Ovary (tissue), 10 donors: ENCODE data around the gene THEMIS2. TPM values are rescaled to one million over a fixed set of nuclear protein-coding genes. Genes with fewer than 3 reads are reported as not detected.
"Not testable (repeated sequence)": the region's sequence is repeated elsewhere in the genome, so short reads cannot be mapped to it uniquely, and the experiment has no call there.

Experiments used
- DNase-seq, 5 donors: peaks; one replicate each; pipeline ENCODE4 v3.0.0-alpha.2; 2019 to 2020
- H3K27ac ChIP-seq, 2 donors: fragments of 200-600 bp; one replicate each; pipeline versions ENCODE4 v1.5.1 to v1.8.0; 2019 to 2022
- H3K27me3 ChIP-seq: fragments of 200-600 bp; one replicate; pipeline ENCODE4 v1.8.0; 2022
- H3K36me3 ChIP-seq: fragments of 200-600 bp; sonication (generic); one replicate; pipeline ENCODE4 v1.5.1; 2019
- H3K4me1 ChIP-seq: one replicate; pipeline ENCODE4 v1.8.1; 2013; ENCODE audit warnings: mild to moderate bottlenecking, moderate library complexity; ENCODE audit not compliant: insufficient read depth
- H3K4me3 ChIP-seq: fragments of 200-600 bp; sonication (generic); one replicate; pipeline ENCODE4 v1.5.1; 2017
- H3K9me3 ChIP-seq, 2 donors: fragments of 200-600 bp in 1 of 2; sonication (generic) in 1 of 2; one replicate each; pipeline versions ENCODE4 v1.5.1 to v1.8.1; 2013 to 2019; ENCODE audit warnings: mild to moderate bottlenecking in 1 of 2, moderate library complexity in 1 of 2
- EP300 ChIP-seq: sonication (generic); formaldehyde crosslinking; IDR thresholded peaks from one replicate; pipeline ENCODE4 v1.6.1; 2017; ENCODE audit warnings: antibody characterized with exemption
- POLR2A ChIP-seq: fragments of 450-650 bp; IDR thresholded peaks from one replicate; pipeline ENCODE4 v1.6.1; 2017; ENCODE audit warnings: antibody characterized with exemption, mild to moderate bottlenecking, moderate library complexity
- WGBS, 3 donors: extraction: QIAGEN DNeasy Blood & Tissue Kit in 1 of 3; methylation state at CpG; one replicate each; pipeline versions ENCODE4 v1.1.5 to v1.1.7; 2013 to 2017; 5-methylcytosine and 5-hydroxymethylcytosine counted together
- intact Hi-C, 4 donors: fragments of 100-400 bp; cut with DNase I; formaldehyde crosslinking; loops; one replicate each; pipeline versions ENCODE4 v1.11.0 to v1.15.1; 2022 to 2023
- long read RNA-seq, 3 donors: library from polyadenylated mRNA in 2 of 3; unstranded in 2 of 3; transcript quantifications; one replicate each; pipeline ENCODE4 v2.0.0 and lab custom pipeline, GENCODE V29; 2021 to 2026
- polyA plus RNA-seq, 2 donors: library from polyadenylated mRNA; stranded (reverse); fragments of 200-250 nt in 1 of 2; fragments of 350-450 nt in 1 of 2; fragmentation: Illumina TruSeq in 1 of 2; extraction: RNeasy Lipid Tissue Mini Kit (QIAGEN cat#74804) in 1 of 2; gene quantifications; one replicate each; pipeline ENCODE4 v1.2.3, GENCODE V29; 2013 to 2014
- total RNA-seq, 7 donors: library from RNA; depleted of rRNA in 2 of 7; stranded (reverse); fragments of >200 nt in 2 of 7; fragmentation: NEBNext Ultra II Directional in 3 of 7; extraction: Animal tissue kit (Norgen Biotek cat#: 25700) in 3 of 7; gene quantifications; one replicate each; pipeline versions ENCODE4 v1.1.0 to v1.2.4, GENCODE V29; 2016 to 2023
- TF ChIP-seq, protein P1 (sequence below), 3 donors: fragments of 450-650 bp in 2 of 3; fragments of 200-600 bp in 1 of 3; IDR thresholded peaks; one replicate each; pipeline versions ENCODE4 v1.5.1 to v1.8.0; 2016 to 2022; ENCODE audit warnings: antibody characterized with exemption in 3 of 3, mild to moderate bottlenecking in 1 of 3
- donor health status: DM: no; HTN: no; CAD: no; lungs with moderate emphysema.
- donor health status: DM: no; HTN: no; CAD: no.
- donor health status: Bipolar disorder and iron deficiency.
- donor health status: DM: yes; HTN: yes; CAD: no.
- donor health status: DM: no; HTN: no; CAD: no.
- donor health status: DM: yes; HTN: yes; CAD: no.

THEMIS2 gene
- total RNA-seq (10 to 100 TPM in 2 of 7 donors, 1 to 10 TPM in 5; 2.7 to 14.0 (median 7.8) TPM), polyA plus RNA-seq (10 to 100 TPM in 1 of 2 donors, 1 to 10 TPM in 1; 3.9 to 16.9 TPM)
- long read RNA-seq, donor 1, partial matches to known transcripts: 1 of 4 reads
- long read RNA-seq, donor 1, other reads (novel, unspliced or antisense): 2 of 4 reads
- long read RNA-seq, donor 2, partial matches to known transcripts: 262 of 263 reads
- long read RNA-seq, donor 2, other reads (novel, unspliced or antisense): 0 of 263 reads
- long read RNA-seq, donor 3, transcript THEMIS2-202 (6 exons, 2,687 nt): major isoform, 7 of 23 reads
- long read RNA-seq, donor 3, partial matches to known transcripts: 7 of 23 reads
- long read RNA-seq, donor 3, other reads (novel, unspliced or antisense): 3 of 23 reads

- Histone ChIP-seq H3K4me1 (no peaks in the 10 kb centered on the region), H3K27me3 (no peaks in the 10 kb centered on the region), H3K9me3 (no peaks in the 10 kb centered on the region), H3K4me3 (peak within 1 kb of the TSS; percentile 48), H3K27ac (no peak within 1 kb of the TSS), H3K36me3 (no peaks in the 10 kb centered on the region)
- WGBS, 3 donors: 6 to 20% (median 15%) methylated on average over 15 to 52 of the region's 53 CpGs
- intact Hi-C loops: no loop called here
- peak; percentile 27 to 64 (median 41) for DNase-seq
- TF ChIP-seq EP300 (no peak), POLR2A (no peak)
- TF ChIP-seq, protein P1, sequence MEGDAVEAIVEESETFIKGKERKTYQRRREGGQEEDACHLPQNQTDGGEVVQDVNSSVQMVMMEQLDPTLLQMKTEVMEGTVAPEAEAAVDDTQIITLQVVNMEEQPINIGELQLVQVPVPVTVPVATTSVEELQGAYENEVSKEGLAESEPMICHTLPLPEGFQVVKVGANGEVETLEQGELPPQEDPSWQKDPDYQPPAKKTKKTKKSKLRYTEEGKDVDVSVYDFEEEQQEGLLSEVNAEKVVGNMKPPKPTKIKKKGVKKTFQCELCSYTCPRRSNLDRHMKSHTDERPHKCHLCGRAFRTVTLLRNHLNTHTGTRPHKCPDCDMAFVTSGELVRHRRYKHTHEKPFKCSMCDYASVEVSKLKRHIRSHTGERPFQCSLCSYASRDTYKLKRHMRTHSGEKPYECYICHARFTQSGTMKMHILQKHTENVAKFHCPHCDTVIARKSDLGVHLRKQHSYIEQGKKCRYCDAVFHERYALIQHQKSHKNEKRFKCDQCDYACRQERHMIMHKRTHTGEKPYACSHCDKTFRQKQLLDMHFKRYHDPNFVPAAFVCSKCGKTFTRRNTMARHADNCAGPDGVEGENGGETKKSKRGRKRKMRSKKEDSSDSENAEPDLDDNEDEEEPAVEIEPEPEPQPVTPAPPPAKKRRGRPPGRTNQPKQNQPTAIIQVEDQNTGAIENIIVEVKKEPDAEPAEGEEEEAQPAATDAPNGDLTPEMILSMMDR (IDR thresholded peaks at IDR 0.05): no peak
Measured at GRCh38 chr1:27872059-27872801, at the start of gene THEMIS2. TSS of gene THEMIS2 (plus strand) at chr1:27872544. CDS start at chr1:27872572, 28 bp downstream.

DNA sequence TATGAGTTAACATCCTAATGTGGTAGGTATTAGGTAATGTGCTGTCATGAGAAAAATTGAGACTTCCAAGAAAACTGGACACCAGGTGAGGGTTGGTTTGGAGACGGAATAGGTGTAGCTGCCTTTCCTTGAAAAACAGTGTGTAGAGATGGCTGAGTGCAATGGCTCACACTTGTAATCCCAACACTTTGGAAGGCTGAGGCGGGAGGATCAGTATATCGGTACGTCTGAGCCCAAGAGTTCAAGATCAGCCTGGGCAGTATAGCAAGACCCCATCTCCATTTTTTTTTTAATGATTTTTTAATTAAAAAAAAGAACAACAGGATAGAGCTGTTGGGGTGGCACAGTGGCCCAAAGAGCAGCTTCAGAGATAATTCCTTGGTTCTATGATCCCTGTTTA is 48.6 kb upstream of the THEMIS2 start:
- Histone ChIP-seq H3K27ac (no peak overlapping the region), H3K4me1 (no peaks in the 10 kb centered on the region), H3K9me3 (no peaks in the 10 kb centered on the region), H3K36me3 (no peaks in the 10 kb centered on the region), H3K4me3 (no peak overlapping the region), H3K27me3 (no peaks in the 10 kb centered on the region)
- 96 to 99% (median 98%) methylated on average over 4 of the region's 4 CpGs for WGBS, 3 donors
- no peak for DNase-seq
- TF ChIP-seq EP300 (no peak), POLR2A (no peak)
- TF ChIP-seq, protein P1 (IDR thresholded peaks at IDR 0.05): no peak
- intact Hi-C loops: no loop called here

GRCh38 chr1:27824411-27824810 is 47.9 kb upstream of the THEMIS2 start:
- intact Hi-C loops: no loop called here
- no peaks in the 10 kb centered on the region for H3K4me1 ChIP-seq
- no peaks in the 10 kb centered on the region for H3K27me3 ChIP-seq
- no peak overlapping the region for H3K4me3 ChIP-seq
- no peaks in the 10 kb centered on the region for H3K36me3 ChIP-seq
- no peak for DNase-seq
- H3K27ac ChIP-seq: no peak overlapping the region
- TF ChIP-seq POLR2A (no peak), EP300 (no peak)
- TF ChIP-seq, protein P1 (IDR thresholded peaks at IDR 0.05): no peak
- no peaks in the 10 kb centered on the region for H3K9me3 ChIP-seq
- WGBS, 3 donors: 95 to 100% (median 96%) methylated on average over 4 of the region's 4 CpGs

DNA sequence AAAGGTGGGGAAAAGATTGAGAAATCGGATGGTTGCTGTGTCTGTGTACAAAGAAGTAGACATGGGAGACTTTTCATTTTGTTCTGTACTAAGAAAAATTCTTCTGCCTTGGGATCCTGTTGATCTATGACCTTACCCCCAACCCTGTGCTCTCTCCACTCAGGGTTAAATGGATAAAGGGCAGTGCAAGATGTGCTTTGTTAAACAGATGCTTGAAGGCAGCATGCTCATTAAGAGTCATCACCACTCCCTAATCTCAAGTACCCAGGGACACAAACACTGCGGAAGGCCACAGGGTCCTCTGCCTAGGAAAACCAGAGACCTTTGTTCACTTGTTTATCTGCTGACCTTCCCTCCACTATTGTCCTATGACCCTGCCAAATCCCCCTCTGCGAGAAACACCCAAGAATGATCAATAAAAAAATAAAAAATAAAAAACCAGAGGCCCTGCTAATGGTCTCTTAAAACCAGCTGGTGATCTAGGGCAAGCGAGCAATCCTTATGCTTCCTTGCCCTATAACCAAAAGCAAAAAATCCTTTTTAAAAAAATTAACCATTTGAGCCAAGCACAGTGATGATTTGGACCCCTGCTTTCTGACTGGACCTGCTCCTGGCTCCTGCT is 42.9 kb upstream of the THEMIS2 start:
- 83 to 95% (median 93%) methylated on average over 3 to 4 of the region's 4 CpGs for WGBS, 3 donors
- H3K27ac ChIP-seq, intact Hi-C loops, H3K9me3 ChIP-seq, H3K4me3 ChIP-seq, DNase-seq, H3K27me3 ChIP-seq, H3K4me1 ChIP-seq, H3K36me3 ChIP-seq: not testable (repeated sequence)
